22Rv1 (cell line): Measurements from ENCODE around the gene RETREG3.

Source experiments
- CTCF ChIP-seq: fragments of 450-650 bp; IDR thresholded peaks from 2 replicates; pipeline ENCODE4 v1.5.1; 2017; ENCODE audit warnings: mild to moderate bottlenecking
- ZFX ChIP-seq: fragments of 450-650 bp; IDR thresholded peaks from 2 replicates; pipeline ENCODE4 v1.6.1; 2017; ENCODE audit warnings: antibody characterized with exemption, borderline replicate concordance

GRCh38 chr17:42586514-42587230 is 22.5 kb downstream of the RETREG3 start:
- TF ChIP-seq CTCF: no peak
- TF ChIP-seq ZFX: no peak
